ENCODE results near the gene FOXO6.

FOXO6 gene

GRCh38 chr1:41320895-41321676 lies 40.1 kb upstream of the FOXO6 start:
- TF ChIP-seq, protein P1, sequence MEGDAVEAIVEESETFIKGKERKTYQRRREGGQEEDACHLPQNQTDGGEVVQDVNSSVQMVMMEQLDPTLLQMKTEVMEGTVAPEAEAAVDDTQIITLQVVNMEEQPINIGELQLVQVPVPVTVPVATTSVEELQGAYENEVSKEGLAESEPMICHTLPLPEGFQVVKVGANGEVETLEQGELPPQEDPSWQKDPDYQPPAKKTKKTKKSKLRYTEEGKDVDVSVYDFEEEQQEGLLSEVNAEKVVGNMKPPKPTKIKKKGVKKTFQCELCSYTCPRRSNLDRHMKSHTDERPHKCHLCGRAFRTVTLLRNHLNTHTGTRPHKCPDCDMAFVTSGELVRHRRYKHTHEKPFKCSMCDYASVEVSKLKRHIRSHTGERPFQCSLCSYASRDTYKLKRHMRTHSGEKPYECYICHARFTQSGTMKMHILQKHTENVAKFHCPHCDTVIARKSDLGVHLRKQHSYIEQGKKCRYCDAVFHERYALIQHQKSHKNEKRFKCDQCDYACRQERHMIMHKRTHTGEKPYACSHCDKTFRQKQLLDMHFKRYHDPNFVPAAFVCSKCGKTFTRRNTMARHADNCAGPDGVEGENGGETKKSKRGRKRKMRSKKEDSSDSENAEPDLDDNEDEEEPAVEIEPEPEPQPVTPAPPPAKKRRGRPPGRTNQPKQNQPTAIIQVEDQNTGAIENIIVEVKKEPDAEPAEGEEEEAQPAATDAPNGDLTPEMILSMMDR (IDR thresholded peaks at IDR 0.05; ENCODE audit: low read depth, low read length): no peak
- no peak for DNase-seq (ENCODE audit: low read depth)

GRCh38 chr1:41322101-41322661 lies 39.1 kb upstream of the FOXO6 start:
- no peak overlapping the region for H3K4me3 ChIP-seq (ENCODE audit: low read depth, low read length)
- DNase-seq (ENCODE audit: low read depth): no peak

More at GRCh38 chr1:41320895-41321676, 40.1 kb upstream of the FOXO6 start:
- H3K4me3 ChIP-seq (ENCODE audit: low read depth, low read length): no peak overlapping the region

GRCh38 chr1:41322835-41323234 lies 38.4 kb upstream of the FOXO6 start:
- TF ChIP-seq, protein P2, sequence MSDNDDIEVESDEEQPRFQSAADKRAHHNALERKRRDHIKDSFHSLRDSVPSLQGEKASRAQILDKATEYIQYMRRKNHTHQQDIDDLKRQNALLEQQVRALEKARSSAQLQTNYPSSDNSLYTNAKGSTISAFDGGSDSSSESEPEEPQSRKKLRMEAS (IDR thresholded peaks at IDR 0.05; ENCODE audit: low read depth, low read length): no peak
- TF ChIP-seq, protein P1 (IDR thresholded peaks at IDR 0.05; ENCODE audit: low read depth, low read length): peak; percentile 82
- peak; percentile 66 for DNase-seq (ENCODE audit: low read depth)
- no peak overlapping the region for H3K4me3 ChIP-seq (ENCODE audit: low read depth, low read length)

More at GRCh38 chr1:41322101-41322661, 39.1 kb upstream of the FOXO6 start:
- TF ChIP-seq, protein P2 (IDR thresholded peaks at IDR 0.05; ENCODE audit: low read depth, low read length): no peak
- TF ChIP-seq MYC (IDR thresholded peaks at IDR 0.05; ENCODE audit: low read depth, low read length): no peak
- TF ChIP-seq, protein P1 (IDR thresholded peaks at IDR 0.05; ENCODE audit: low read depth, low read length): no peak
- TF ChIP-seq POLR2A (IDR thresholded peaks at IDR 0.05; ENCODE audit: extremely low read depth, insufficient read length): no peak

DNA sequence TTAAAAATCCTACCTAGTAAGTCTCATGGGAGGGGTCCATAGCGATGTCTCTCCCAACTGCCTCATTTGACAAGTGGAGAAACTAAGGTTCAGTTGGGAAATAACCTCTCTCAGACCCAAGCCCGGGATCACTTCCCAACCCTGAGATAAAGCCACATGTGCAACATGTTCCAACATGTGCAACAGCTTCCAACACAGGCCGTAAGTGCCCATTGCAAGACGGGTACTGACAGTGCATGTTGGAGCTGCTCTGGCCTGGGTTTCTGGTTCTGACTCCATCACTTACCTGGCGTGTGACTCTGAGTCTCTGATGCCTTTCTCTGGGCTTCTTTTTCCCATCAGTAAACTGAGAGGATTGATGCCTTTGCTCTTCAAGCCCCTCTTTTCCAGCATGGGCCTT lies 38.0 kb upstream of the FOXO6 start:
- TF ChIP-seq, protein P2 (IDR thresholded peaks at IDR 0.05; ENCODE audit: low read depth, low read length): no peak
- no peak for TF ChIP-seq MYC (IDR thresholded peaks at IDR 0.05; ENCODE audit: low read depth, low read length)
- no peak for TF ChIP-seq POLR2A (IDR thresholded peaks at IDR 0.05; ENCODE audit: extremely low read depth, insufficient read length)
- TF ChIP-seq, protein P1 (IDR thresholded peaks at IDR 0.05; ENCODE audit: low read depth, low read length): no peak
- no peak for DNase-seq (ENCODE audit: low read depth)
- H3K4me3 ChIP-seq (ENCODE audit: low read depth, low read length): no peak overlapping the region

DNA sequence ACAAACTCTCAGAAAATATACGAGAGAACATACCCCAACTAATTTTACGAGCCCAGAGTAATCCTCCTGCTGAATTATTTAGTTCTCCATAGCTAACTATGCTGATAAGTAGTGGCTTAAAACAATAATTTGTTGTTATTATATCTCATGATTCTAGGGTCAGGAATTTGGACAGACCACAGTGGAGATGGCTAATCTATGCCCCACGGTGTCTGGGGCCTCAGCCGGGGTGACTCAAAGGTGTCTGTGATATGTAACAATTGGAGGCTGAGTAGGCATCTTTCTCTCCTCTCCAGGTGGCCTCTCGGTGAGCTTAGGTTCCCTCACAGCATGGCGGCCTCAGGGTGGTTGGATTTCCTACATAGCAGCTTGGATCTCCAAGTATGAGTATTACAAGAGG lies 35.4 kb upstream of the FOXO6 start:
- DNase-seq (ENCODE audit: low read depth): no peak
- H3K4me3 ChIP-seq (ENCODE audit: low read depth, low read length): no peak overlapping the region
- TF ChIP-seq, protein P1 (IDR thresholded peaks at IDR 0.05; ENCODE audit: low read depth, low read length): no peak
- TF ChIP-seq, protein P2 (IDR thresholded peaks at IDR 0.05; ENCODE audit: low read depth, low read length): no peak

Data from NB4 (cell line).